ENCODE measurements around the gene CYLD.

The CYLD gene

GRCh38 chr16:50741781-50742575 lies at the start of gene CYLD:
CYLD (plus strand) TSS chr16:50742086; CDS start chr16:50749699, 7,613 bp downstream.
- H3K9ac ChIP-seq, result peak within 1 kb of the TSS; percentile 80 to 98 (median 86)
- peaks cover 0 to 23% (median 19%) of the 10 kb centered on the region in 11 experiments; a peak in 16 of 22 replicates for H3K27me3 ChIP-seq
- H3K27ac ChIP-seq, result peak within 1 kb of the TSS; percentile 53 to 96 (median 83)
- peak within 1 kb of the TSS; percentile 81 to 98 (median 86) for H3K4me2 ChIP-seq
- H3K4me1 ChIP-seq, result peaks cover 7 to 64% (median 19%) of the 10 kb centered on the region in 10 experiments
- peaks cover 0 to 7% (median 0%) of the 10 kb centered on the region in 11 experiments; a peak in 4 of 22 replicates for H4K20me1 ChIP-seq
- TF ChIP-seq Cebpa-rat (IDR thresholded peaks at IDR 0.05), result no peak
- peak within 1 kb of the TSS; percentile 83 to 94 (median 88) for H3K4me3 ChIP-seq
- no peaks in the 10 kb centered on the region for H3K9me3 ChIP-seq (replicated peaks in 1 of 11)
- peaks cover 0 to 19% (median 0%) of the 10 kb centered on the region in 11 experiments; a peak in 7 of 22 replicates for H3K36me3 ChIP-seq

- H3K9ac ChIP-seq, result no peak overlapping the region; a peak in 1 of 22 replicates
- H3K27me3 ChIP-seq, result peaks cover 0 to 9% (median 0%) of the 10 kb centered on the region in 11 experiments; a peak in 6 of 22 replicates
- H3K4me2 ChIP-seq, result peak overlapping the region in 8 of 11 experiments; percentile 84 to 98 (median 94); a peak in 11 of 22 replicates
- no peaks in the 10 kb centered on the region for H4K20me1 ChIP-seq
- H3K36me3 ChIP-seq, result no peaks in the 10 kb centered on the region
- peaks cover 37 to 53% (median 48%) of the 10 kb centered on the region in 10 experiments for H3K4me1 ChIP-seq
- no peaks in the 10 kb centered on the region for H3K9me3 ChIP-seq (replicated peaks in 1 of 11)
- TF ChIP-seq Cebpa-rat (IDR thresholded peaks at IDR 0.05), result no peak
- peak overlapping the region in 1 of 11 experiments; percentile 81; a peak in 1 of 22 replicates for H3K27ac ChIP-seq
- H3K4me3 ChIP-seq, result peak overlapping the region in 1 of 10 experiments; percentile 69; a peak in 1 of 20 replicates
These were observed 49.3 kb upstream of the CYLD start for GRCh38 chr16:50692644-50692998.

- H3K4me3 ChIP-seq, result peak within 1 kb of the TSS; percentile 40 to 77 (median 62)
- H3K9ac ChIP-seq, result peak within 1 kb of the TSS; percentile 64 to 89 (median 75)
These were observed 48.7 kb upstream of the CYLD start, which contains the start of gene NOD2 for GRCh38 chr16:50692999-50693781. NOD2 (plus strand) TSS chr16:50693606; CDS start chr16:50699496, 5,890 bp downstream.

GRCh38 chr16:50694206-50694605 lies 47.7 kb upstream of the CYLD start:
- TF ChIP-seq Cebpa-rat (IDR thresholded peaks at IDR 0.05), result no peak
- H3K27me3 ChIP-seq, result peaks cover 0 to 9% (median 0%) of the 10 kb centered on the region in 11 experiments; a peak in 6 of 22 replicates
- peaks cover 44 to 66% (median 62%) of the 10 kb centered on the region in 10 experiments for H3K4me1 ChIP-seq
- peak overlapping the region in 10 of 11 experiments; percentile 39 to 85 (median 68); a peak in 16 of 22 replicates for H3K27ac ChIP-seq
- no peaks in the 10 kb centered on the region for H3K9me3 ChIP-seq (replicated peaks in 1 of 11)
- peaks cover 0 to 2% (median 0%) of the 10 kb centered on the region in 11 experiments; a peak in 3 of 22 replicates for H3K36me3 ChIP-seq
- H4K20me1 ChIP-seq, result no peaks in the 10 kb centered on the region
- H3K9ac ChIP-seq, result peak overlapping the region in 10 of 11 experiments; percentile 70 to 89 (median 76); a peak in 14 of 22 replicates
- peak overlapping the region in 9 of 10 experiments; percentile 56 to 77 (median 64); a peak in 16 of 20 replicates for H3K4me3 ChIP-seq
- H3K4me2 ChIP-seq, result peak overlapping the region; percentile 79 to 98 (median 92)

More at GRCh38 chr16:50692999-50693781, 48.7 kb upstream of the CYLD start, which contains the start of gene NOD2:
- Histone ChIP-seq H3K27me3 (peaks cover 0 to 9% (median 0%) of the 10 kb centered on the region in 11 experiments; a peak in 6 of 22 replicates), H3K4me2 (peak within 1 kb of the TSS; percentile 79 to 98 (median 92)), H3K4me1 (peaks cover 43 to 56% (median 53%) of the 10 kb centered on the region in 10 experiments), H4K20me1 (no peaks in the 10 kb centered on the region), H3K9me3 (replicated peaks in 1 of 11) (no peaks in the 10 kb centered on the region), H3K27ac (peak within 1 kb of the TSS; percentile 39 to 85 (median 66); a peak in 19 of 22 replicates), H3K36me3 (no peaks in the 10 kb centered on the region)
- no peak for TF ChIP-seq Cebpa-rat (IDR thresholded peaks at IDR 0.05)

GRCh38 chr16:50695017-50696000 lies 46.6 kb upstream of the CYLD start:
- peak overlapping the region in 9 of 11 experiments; percentile 74 to 90 (median 81); a peak in 14 of 22 replicates for H3K27ac ChIP-seq
- H3K4me2 ChIP-seq, result peak overlapping the region; percentile 87 to 98 (median 92); a peak in 20 of 22 replicates
- H4K20me1 ChIP-seq, result no peaks in the 10 kb centered on the region
- H3K4me1 ChIP-seq, result peaks cover 44 to 77% (median 73%) of the 10 kb centered on the region in 10 experiments
- H3K9me3 ChIP-seq (replicated peaks in 1 of 11), result no peaks in the 10 kb centered on the region
- H3K9ac ChIP-seq, result peak overlapping the region in 6 of 11 experiments; percentile 45 to 81 (median 69); a peak in 12 of 22 replicates
- peak overlapping the region in 5 of 10 experiments; percentile 22 to 77 (median 69); a peak in 7 of 20 replicates for H3K4me3 ChIP-seq
- peaks cover 0 to 13% (median 0%) of the 10 kb centered on the region in 11 experiments; a peak in 8 of 22 replicates for H3K36me3 ChIP-seq
- H3K27me3 ChIP-seq, result peaks cover 0 to 9% (median 0%) of the 10 kb centered on the region in 11 experiments; a peak in 6 of 22 replicates
- TF ChIP-seq Cebpa-rat (IDR thresholded peaks at IDR 0.05), result peak in 5 of 11 experiments; percentile 29 to 88 (median 75); a peak in 6 of 22 replicates

GRCh38 chr16:50696126-50696525 lies 45.8 kb upstream of the CYLD start:
- Histone ChIP-seq H3K9me3 (replicated peaks in 1 of 11) (no peaks in the 10 kb centered on the region), H3K36me3 (peaks cover 0 to 20% (median 0%) of the 10 kb centered on the region in 11 experiments; a peak in 8 of 22 replicates), H3K4me2 (peak overlapping the region; percentile 75 to 98 (median 92)), H3K27me3 (peaks cover 0 to 9% (median 0%) of the 10 kb centered on the region in 11 experiments; a peak in 6 of 22 replicates), H4K20me1 (no peaks in the 10 kb centered on the region), H3K9ac (peak overlapping the region in 8 of 11 experiments; percentile 28 to 74 (median 67); a peak in 14 of 22 replicates), H3K4me3 (peak overlapping the region in 4 of 10 experiments; percentile 7 to 77 (median 72); a peak in 6 of 20 replicates), H3K27ac (peak overlapping the region in 10 of 11 experiments; percentile 67 to 90 (median 80); a peak in 20 of 22 replicates), H3K4me1 (peaks cover 46 to 85% (median 80%) of the 10 kb centered on the region in 10 experiments)
- TF ChIP-seq Cebpa-rat (IDR thresholded peaks at IDR 0.05), result no peak
